GM18511 (cell line): ENCODE data around the gene SHROOM3.

ENCODE experiments used
- ATAC-seq: cut with Tn5 transposase; IDR thresholded peaks from one replicate; pipeline ENCODE4 v1.9.1; 2021; ENCODE audit warnings: mild to moderate bottlenecking, moderate library complexity; ENCODE audit not compliant: unreplicated experiment

The SHROOM3 gene

GRCh38 chr4:76562836-76563453 lies 127.9 kb downstream of the SHROOM3 start:
- ATAC-seq = no peak

- ATAC-seq = no peak
Observed at GRCh38 chr4:76563454-76564122, 128.6 kb downstream of the SHROOM3 start.

- no peak for ATAC-seq
Observed at GRCh38 chr4:76564123-76564915, 129.3 kb downstream of the SHROOM3 start.

GRCh38 chr4:76568262-76568661 lies 133.2 kb downstream of the SHROOM3 start:
- no peak for ATAC-seq

GRCh38 chr4:76569225-76569624 lies 134.2 kb downstream of the SHROOM3 start:
- ATAC-seq = no peak

- no peak for ATAC-seq
Observed at GRCh38 chr4:76569706-76570105, 134.7 kb downstream of the SHROOM3 start.

- no peak for ATAC-seq
Observed at GRCh38 chr4:76570141-76570973, 135.3 kb downstream of the SHROOM3 start.

GRCh38 chr4:76571274-76571673 lies 136.2 kb downstream of the SHROOM3 start:
- no peak for ATAC-seq

- ATAC-seq = no peak
Observed at GRCh38 chr4:76572224-76572623, 137.2 kb downstream of the SHROOM3 start.

GRCh38 chr4:76576824-76577223 lies 141.8 kb downstream of the SHROOM3 start:
- no peak for ATAC-seq

GRCh38 chr4:76578002-76578560 lies 143.1 kb downstream of the SHROOM3 start:
- ATAC-seq = no peak

GRCh38 chr4:76579596-76580375 lies 144.8 kb downstream of the SHROOM3 start:
- no peak for ATAC-seq

- no peak for ATAC-seq
Observed at GRCh38 chr4:76581077-76581962, 146.3 kb downstream of the SHROOM3 start.

- no peak for ATAC-seq
Observed at GRCh38 chr4:76582074-76582816, 147.2 kb downstream of the SHROOM3 start.

- ATAC-seq = no peak
Observed at GRCh38 chr4:76582817-76583087, 147.7 kb downstream of the SHROOM3 start.

GRCh38 chr4:76584241-76585152 lies 149.5 kb downstream of the SHROOM3 start:
- ATAC-seq = no peak

GRCh38 chr4:76585272-76585671 lies 150.2 kb downstream of the SHROOM3 start:
- no peak for ATAC-seq
